MM.1S (cell line): Measurements from ENCODE around the gene ABCA3.

ENCODE experiments used
- CTCF ChIP-seq: fragments of 300-600 bp; sonication (generic); IDR thresholded peaks from 2 replicates; pipeline ENCODE4 v1.5.1; 2016; ENCODE audit warnings: antibody characterized with exemption, low read length, mixed read lengths
- EZH2 ChIP-seq: fragments of 300-600 bp; sonication (generic); optimal IDR thresholded peaks from 2 replicates; pipeline ENCODE3; 2017; ENCODE audit warnings: low read depth, mild to moderate bottlenecking, antibody characterized with exemption, low read length, mixed read lengths

DNA sequence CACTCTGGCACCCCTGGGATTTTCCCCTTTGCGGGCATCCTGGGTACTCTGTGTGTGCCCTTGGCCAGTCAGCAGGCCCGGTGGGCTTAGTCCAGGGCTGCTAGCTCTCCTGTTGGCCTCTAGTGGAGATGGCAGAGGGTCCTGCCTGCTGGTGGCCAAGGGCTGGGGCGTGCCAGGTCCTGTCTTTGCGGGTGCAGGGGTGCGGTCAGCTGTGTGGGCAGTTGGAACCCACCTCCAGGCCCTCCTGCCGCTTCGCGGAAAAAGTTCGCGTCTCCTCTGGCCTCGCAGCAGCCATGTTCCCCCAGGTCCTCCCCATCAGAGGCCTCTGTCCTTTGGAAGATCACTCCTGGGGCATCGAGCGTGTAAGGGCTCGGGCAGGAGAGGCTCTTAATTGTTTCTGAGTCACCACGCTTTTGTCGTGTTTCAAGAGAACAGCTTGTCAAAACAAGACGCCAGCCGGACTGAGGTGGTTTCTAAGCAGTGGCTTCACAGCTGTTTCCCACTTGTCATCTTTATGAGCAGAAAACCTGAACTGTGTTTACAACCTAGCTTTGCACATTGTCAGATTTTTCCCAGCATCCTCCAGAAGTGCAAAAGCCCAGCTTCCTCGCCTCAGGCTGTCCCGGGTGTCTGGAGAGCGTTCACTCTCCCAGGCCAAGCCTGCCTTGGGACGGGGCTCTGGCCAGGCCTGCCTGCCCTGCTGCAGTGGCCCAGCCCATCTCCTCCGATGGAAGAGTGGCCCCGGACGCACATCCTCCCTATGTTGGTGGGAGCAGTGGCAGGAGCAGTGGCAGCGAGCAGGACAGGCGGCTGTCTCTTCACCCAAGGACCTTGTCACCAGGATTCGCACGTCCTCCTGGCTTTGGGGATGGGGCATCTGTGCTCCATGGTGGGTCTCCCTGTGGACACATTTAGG, 109.3 kb downstream of the ABCA3 start:
- TF ChIP-seq CTCF: no peak
- no peak for TF ChIP-seq EZH2
